Hematopoietic multipotent progenitor cell treated with erythropoietin and hydrocortisone succinate and interleukin-3 and kit ligand, for 8 days (in vitro differentiated cells): ENCODE data around the gene CCDC137.
A peak's percentile ranks its signal among the peaks of the same experiment; 100 is the strongest.

Experiments
- DNase-seq: peaks from one replicate; pipeline ENCODE4 v3.0.0-alpha.2; 2015

Gene CCDC137

DNA sequence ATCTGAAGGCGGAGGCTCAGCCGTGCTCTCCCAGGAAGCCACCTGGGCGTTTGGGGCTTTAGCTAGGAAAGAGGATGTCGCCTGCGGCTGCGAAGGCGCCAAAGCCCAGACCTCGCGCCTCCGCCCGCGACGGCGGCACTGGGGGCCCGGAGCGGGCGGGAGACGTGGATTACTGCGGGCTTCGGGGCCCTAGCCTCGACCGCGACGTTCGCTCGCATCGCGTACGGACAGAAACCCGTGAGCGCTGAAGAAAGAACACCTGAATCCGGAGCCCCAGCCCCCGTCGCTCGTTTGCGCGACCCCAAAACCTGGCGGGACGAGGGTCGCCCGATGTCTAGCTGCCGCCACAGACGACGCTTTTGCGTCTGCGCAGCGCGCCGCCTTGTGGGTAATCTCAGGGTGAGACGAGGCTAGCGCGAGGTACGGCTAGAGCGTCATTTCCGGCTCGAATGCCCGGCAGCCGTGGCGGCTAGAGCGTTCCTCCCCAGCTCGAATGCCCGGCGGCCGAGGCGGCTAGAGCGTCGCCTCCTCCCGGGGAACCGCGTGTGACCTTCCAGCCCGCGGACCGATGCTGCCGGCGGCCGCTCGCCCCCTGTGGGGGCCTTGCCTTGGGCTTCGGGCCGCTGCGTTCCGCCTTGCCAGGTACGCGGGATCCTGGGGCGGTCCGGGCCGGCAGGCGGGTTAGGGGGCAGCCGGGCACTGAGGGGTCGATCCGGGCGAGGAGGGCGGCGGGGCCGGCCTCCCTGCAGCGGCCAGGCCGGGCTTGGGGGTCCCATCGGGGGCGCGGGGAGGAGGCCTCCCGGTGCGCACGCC is 36.6 kb downstream of the CCDC137 start, which contains the start of gene MRPL12:
Gene MRPL12 (plus strand): TSS at position 434 of the 813 bp plus-strand sequence. CDS start 135 bp downstream, at position 569.
- DNase-seq: peak; percentile 92

DNA sequence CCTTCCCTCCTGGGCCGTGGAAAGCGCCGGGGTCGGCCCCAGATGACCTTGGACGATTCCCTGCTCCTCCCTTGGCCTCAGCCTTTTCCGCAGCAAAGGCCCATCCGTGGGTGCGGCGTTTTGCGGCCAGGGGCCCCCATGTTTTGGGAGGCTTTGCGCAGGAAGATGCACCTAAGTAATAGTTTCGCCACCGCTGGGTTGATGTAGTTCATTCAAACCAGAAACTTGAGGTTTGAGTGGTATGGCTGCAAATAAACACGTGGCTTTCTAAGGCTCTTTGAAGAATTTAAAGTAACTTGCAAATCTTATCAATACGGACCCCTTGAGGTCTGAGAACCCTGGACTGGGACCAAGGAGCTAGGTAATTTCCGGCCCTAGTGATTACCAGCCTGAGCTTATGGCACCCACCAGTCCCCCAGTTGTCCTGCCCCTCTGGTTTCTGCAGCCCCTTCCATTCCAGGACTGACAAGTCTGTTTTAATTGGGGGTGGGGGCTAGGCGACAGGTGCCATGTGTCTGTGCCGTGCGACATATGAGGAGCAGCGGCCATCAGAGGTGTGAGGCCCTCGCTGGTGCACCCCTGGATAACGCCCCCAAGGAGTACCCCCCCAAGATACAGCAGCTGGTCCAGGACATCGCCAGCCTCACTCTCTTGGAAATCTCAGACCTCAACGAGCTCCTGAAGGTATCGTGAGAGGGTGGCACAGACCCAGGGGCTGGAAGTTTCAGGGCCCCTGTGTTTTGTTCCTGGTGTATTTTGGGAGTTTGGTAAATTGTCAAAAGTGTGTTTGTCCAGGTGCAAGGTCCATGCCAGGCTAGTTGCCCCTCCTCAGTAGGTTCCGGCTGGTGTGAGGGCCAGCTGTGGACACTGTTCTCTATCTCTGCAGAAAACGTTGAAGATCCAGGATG is 37.5 kb downstream of the CCDC137 start:
- peak; percentile 28 for DNase-seq

DNA sequence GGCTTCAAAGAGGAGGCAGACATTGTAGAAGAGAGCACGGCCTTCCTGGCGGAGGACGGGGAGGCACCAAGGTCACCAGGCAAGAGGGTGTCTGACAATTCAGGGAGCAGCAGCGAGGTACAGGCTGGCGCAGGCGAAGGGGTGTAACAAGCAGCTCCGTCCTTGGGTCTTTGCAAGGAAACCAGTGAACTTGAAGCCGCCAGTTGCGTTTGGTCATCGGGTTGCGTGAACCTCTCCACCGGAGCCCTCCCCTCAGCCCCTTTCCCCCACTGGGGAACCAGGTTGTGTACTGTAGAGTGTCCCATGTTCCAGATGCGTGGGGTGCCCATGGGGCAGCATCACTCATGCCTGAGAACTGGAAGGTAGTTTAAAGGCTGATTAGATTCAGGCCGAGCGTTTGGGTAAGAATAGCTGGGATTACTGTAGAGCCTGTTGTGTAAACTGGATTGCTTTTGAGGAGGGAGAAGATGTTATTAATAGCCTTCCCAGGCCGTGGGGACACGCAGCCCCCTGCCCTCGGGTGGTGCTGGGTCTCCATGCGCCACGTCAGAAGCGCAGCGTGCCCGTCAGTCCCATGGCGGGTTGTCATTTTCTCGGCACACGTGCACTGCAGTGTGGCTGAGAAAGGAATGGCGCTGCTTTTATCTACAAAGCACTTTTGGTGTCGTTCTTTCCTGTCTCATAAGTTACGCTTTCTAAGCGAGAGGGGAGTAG is 39.1 kb downstream of the CCDC137 start:
- no peak for DNase-seq

DNA sequence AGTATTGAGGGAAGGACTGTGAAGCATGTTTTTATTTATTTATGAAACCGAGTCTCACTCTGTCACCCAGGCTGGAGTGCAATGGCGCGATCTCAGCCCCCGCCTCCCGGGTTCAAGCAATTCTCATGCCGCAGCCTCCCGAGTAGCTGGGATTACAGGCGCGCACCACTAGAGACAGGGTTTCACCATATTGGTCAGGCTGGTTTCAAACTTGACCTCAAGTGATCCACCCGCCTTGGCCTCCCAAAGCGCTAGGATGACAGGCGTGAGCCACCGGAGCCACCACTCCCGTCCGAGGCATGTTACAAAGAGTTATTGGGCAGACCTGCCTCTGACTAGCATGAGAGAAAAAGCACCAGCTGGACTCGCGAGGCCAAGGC is 39.7 kb downstream of the CCDC137 start:
- no peak for DNase-seq

DNA sequence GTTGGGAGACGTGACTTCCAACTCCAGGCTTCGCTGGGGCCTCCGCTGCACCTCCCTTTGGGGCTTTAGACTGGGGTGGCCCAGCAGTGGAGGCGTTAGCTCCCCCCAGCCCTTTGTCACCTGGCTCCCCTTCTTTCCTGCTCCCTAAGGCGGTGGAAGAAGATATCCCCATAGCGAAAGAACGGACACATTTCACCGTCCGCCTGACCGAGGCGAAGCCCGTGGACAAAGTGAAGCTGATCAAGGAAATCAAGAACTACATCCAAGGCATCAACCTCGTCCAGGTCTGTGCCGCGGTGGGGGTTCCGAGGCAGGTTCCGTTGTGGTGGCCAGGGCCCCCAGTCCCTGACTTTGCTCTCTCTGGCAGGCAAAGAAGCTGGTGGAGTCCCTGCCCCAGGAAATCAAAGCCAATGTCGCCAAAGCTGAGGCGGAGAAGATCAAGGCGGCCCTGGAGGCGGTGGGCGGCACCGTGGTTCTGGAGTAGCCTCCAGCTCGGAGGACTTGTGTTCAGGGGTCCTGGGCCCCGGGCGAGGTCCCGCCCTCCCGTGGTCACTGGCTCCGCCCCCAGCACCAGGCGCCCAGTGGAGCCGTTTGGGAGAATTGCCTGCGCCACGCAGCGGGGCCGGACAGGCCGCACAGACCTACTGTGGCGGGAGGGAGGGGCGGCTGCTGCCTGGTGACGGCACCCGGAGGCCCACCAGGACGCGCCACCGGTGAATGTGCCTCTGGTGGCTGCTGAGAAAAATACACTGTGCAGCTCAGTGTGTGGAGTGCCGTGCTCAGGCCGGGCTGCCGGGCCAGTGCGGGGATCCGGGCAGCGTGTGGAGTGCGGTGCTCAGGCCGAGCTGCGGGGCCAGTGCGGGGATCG is 40.5 kb downstream of the CCDC137 start:
- DNase-seq: no peak

DNA sequence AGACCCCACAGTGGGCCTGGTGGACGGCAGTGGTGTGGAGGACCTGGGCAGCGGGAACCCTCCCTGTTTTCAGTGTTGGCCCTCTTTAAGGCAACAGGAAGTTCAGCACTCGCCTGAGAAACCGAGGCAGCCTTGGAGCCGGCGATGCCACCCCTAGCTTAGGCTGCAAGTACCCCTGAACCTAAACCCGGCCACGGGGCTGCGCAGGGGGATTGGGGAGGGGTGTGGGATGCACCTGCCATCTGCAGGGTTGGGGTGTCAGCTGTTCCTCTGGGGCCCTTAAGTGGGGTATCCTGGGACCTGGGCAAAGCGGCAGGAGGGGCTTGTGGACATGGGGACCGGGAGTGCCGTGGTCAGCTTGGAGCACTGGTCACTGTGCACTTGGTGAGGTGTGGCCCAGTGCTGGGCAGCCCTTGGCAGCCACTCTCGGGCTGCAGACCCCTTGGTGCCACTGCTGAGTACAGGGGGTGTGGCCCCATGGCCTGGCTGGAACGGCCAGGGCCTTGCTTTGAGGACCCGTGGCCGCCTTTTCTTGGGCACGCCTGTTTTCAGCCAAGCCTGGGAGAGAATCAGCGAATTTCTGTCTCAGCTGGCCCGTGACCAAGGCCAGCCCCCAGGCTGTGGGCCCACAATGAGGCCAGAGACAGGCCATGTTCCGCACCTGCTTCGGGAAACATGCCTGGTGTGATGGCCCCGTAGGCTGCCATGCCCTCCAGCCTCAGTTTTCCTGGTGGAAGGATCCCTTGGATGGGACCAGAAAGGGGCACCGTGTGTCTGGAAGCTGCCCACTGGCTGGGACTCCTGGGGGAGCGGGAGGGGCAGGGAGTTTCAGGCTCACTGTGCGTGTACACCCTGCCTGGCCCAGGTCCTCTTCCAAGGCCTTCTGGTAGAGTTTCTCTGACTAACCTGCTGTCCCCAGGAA is 41.4 kb downstream of the CCDC137 start:
- no peak for DNase-seq

DNA sequence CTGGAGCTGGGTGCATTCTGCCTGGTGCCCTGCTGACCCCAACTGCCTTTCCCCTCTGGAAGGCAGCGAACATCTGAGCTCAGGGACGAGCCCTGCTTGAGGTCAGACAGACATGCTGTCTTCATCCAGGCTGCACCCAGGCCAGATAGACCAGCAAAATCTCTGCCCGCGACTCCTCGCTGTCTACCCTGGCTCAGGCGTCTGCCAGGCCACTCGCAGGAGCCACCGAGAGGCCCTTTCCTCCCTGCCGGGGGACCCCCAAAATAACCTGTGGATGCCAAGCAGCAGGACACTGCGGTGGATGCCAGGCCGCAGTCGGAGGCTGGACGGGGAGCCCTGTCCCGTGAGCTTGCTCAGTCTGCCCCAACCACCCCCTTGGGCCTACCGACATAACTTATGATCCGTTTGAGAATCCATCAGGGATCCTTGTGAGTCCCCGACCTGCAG is 42.2 kb downstream of the CCDC137 start:
- DNase-seq: no peak

DNA sequence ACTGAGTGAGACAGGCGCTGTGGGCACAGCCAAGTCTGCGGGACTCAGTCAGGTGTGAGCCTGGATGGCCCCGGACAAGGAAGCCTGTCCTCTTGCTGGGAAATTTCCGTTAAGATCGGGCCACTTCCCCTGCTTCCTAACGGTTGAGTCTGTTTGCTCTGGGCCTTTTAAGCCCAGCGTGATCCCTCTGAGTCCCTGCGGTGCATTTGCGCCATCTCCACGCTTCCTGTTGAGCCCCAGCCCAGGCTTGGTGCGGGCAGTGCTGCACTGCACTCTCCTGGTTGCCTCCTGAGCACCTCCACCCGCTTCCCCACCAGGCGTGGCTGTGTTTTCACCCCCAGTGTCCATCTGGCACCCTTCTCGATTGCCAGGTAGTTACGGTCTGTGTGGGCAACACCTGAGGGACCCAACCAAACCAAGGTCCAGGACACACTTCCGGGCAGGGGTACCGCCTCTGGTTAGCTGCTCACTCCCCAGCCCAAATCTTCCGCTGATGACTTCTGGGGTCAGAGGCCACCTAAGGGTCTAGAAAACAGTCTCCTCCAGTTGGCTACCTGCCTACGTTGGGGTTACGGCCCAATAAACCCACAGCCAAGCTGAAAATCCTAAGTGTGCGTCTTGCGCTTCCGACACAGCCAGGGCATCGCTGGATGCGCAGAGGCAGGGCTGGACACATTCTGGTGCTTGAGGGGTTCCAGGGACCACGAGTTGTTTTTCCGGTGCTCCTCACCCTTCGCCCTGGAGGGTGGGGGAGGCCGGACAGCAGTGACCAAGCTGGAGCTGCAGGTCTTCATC is 44.2 kb downstream of the CCDC137 start:
- peak; percentile 28 for DNase-seq

DNA sequence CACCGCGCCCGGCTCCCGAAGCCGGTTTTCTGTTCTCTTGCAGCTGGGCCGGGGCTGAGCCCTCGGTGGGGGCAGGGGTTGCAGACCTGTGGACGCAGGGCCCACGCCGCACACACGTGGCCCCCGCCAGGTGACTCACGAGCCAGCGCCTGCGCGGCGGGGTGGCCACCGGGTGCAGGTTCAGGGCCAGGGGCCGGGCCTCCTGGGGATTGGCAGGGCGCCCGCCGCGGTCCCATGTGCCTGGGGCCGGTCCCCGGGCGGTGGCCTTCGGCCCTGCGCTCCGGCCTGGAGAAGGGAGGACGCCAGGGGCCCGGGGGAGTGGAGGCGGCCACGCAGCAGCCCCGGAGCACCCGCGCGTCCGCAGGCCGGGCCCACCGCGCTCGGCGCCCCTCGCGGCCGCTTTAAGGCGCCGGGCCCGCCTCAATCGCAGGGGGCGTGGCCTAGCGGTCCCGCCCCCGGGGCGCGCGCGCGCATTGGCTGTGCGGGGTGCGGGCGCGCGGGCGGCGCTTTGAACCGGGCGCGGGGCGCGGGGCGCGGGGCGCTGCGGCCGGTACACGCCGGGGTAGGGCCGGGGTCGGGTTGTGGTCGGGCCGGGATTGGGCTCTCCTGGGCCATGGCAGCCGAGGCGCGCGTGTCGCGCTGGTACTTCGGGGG is 45.4 kb downstream of the CCDC137 start, which contains the start of gene SLC25A10:
Gene SLC25A10 (plus strand): TSS at position 471 of the 654 bp plus-strand sequence. CDS start 143 bp downstream, at position 614.
- peak; percentile 79 for DNase-seq

DNA sequence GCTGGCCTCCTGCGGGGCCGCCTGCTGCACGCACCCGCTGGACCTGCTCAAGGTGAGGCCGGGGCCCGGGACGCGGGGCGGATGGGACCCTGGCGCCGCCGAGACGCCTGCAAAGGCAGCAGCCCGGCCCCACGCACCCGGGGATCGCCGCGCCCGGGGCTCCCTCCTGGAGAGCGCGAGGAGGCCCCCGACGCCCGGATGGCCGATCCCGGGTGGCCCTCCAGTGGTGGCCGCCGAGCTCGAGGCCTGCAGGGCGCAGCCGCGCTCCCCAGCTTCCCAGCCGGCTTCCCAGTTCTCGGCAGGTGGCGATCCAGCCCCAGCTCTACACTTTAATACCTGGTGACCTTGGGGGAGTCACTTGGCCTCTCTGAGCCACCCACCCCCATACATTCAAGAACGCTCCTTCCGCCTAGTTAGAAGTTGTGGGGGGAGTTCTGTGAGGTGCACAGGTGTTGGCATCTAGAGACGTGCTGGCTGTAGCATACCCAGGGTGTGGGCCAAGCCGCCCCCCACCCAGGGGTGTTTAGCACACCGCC is 46.0 kb downstream of the CCDC137 start:
- no peak for DNase-seq

DNA sequence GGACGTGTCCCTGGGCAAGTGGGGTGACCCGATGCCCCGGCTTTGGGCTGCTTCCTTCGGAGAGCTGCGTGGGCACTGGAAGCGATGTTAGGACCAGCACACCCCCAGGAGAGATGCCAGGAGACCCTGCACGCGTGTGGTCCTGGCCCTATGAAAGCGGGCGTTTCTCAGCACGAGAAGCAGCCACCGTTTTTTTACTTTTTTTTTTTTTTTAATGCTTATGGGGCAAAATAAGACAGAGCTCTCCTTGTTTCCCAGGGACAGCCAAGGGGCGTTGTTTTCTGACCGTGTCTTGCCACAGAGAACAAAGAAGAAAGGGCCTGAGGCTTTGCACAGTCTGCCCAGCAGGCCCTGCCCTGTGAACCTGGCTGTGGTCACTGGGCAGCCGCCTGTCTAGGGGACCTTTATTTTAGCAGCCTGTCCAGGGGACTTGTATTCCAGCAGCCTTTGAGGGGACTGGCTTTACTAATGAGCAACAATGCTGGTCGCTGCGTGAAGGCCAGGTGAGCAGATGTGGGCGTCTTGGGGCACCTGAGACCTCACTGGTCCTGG is 46.5 kb downstream of the CCDC137 start:
- DNase-seq: no peak

DNA sequence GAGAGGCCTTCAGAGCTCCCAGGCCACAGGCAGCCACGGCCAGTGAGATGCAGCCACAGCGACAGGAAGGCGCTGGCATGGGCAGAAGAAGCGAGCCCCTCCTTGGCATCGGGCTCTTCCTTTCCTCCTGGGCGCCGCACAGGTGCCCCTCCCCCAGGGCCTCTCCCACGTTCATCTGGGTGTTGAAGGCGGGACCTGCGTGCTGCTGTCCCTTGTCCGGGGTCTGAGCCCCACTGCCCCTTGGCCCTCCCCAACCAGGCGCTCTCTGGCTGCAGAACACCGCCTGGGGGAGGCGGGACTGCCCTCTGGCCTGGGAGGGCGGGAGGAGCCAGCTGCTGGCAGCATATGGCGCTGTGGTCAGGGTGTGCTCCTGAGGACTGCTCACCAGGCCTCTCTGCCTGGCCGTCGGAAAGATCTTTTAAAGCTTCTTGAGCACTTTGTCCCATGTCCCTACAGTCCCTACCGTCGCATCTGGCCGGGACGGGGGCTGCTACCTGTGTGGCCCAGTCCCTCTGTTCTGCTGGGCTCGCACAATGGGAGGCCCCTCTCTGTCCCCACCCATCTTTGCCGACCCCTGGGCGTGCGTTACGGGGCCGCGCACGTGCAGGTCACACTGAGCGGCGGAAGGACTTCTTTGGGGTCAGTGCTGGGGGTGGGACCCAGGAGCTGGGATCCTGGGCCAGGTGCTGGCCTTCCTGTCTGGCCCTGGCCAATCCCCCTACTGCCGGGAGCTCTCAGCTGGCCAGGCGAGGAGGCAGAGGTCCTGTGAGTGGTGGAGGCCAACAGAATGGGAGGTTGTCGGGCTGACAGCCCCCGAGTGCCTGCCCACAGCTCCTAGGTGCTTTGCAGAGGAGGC is 47.2 kb downstream of the CCDC137 start:
- peak; percentile 36 for DNase-seq

DNA sequence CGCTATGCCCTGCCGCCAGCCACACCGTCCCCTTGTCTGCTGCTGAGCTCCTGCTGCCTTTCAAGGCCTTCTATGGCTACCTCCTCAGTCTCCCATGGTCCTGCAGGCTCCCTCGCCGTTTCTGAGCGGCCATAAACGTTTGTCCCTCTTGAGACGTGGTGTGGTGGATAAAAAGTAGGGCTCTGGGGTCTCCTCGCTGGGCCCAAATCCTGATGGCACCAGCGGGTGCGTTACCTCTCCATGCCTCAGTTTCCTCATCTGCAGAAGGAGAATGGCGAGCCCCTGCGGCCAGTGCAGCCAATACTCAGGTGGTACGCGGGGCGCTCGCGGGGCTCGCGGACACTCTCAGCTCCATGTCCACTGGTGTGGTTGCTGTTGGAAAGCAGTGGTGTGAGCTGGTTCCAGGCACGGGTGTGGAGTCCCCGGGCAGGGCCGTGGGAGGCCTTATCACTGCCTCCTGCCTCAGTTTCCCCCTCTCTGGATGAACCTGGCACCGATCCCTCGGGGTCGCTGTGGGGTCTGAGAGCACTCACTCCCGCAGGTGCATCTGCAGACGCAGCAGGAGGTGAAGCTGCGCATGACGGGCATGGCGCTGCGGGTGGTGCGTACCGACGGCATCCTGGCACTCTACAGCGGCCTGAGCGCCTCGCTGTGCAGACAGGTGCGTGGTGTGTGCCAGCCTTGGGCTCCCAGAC is 48.0 kb downstream of the CCDC137 start:
- no peak for DNase-seq

DNA sequence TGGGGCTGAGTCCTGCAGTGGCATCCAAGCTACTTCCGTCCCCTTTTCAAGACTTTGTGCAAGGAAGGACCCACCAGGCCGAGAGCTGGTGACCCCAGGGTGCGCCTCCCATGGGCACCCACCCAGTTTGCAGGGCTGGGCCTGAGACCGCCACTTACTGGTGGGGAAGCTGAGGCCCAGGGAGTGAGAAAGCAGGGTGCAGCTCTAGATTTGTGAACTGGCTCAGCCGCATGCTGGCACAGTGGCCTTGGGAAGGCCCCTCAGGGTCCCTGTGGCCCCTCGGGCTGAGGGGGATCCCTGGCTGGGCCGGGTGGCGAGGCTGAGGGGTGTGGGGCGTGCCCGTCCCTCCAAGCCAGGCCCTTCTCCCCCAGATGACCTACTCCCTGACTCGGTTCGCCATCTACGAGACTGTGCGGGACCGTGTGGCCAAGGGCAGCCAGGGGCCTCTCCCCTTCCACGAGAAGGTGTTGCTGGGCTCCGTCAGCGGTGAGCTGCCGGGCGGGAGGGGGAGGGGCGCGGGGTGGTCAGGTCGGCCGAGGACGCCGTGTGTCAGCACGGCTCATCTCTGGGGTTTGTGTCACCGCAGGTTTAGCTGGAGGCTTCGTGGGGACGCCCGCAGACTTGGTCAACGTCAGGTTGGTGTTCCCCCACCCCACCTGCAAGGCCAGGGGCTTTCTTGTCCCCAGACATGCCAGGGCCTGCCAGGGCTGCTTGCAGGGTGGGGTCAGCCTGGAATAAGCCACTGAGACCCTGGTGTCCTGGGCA is 48.8 kb downstream of the CCDC137 start:
- DNase-seq: no peak

DNA sequence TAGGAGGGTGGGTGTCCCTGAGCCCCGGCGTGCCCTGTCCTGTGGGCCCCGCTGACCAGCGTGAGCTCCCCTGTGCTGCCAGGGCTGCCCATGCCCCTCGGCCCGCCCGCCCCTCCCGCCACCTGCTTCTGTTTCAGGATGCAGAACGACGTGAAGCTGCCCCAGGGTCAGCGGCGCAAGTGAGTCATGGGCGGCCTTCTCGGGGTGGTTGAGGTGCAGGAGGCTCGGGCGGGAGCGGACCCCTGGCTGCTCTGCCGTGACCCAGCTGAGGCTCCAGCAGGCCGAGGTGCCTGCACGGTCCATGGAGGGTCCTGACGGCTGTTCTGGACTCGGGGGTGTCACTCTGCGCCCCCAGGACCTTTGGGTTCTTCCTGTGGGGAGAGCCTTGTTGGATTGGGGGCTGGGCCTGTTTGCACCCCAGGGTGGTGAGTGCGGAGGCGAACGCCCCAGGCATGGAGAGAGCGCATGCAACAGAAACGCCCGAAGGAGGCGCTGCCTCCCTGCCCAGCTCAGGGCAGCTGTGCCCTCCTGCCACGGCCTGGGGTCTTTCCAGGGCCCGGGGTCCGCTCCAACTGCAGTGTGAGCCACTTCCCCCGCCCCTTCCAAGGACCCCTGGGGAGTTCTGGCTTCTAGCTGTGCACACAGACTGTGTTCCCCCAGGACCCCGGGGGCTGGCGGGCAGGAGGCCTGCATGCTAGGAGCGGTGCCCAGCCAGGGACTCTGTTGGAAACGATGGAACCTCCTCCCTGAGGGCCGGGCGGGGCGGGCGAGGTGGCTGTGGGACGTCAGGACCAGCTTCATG is 49.5 kb downstream of the CCDC137 start:
- no peak for DNase-seq

DNA sequence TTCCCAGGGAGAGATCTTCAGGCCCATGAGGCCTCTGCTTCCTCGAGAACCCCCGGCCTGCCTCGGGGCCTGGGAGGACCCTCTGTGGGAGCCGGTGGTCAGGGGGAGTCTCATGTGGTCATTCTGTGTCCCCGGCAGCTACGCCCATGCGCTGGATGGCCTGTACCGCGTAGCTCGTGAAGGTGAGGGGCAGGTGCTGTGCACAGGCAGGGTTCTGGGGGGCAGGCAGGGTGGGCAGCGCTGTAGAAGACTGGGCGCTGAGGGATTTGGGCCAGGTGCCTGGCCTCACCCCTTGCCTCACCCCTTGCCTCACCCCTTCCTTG is 50.1 kb downstream of the CCDC137 start:
- DNase-seq: no peak
